Duodenal mucosa (tissue), 2 donors: Measurements from ENCODE around the gene CHMP6.
A peak's percentile ranks its signal among the peaks of the same experiment; 100 is the strongest.
"Not testable (repeated sequence)": the region's sequence is repeated elsewhere in the genome, so short reads cannot be mapped to it uniquely, and the experiment has no call there.

Source experiments
- H3K27ac ChIP-seq: one replicate; pipeline ENCODE4 v1.7.0; 2013; ENCODE audit warnings: low read depth, low read length
- H3K27me3 ChIP-seq, 2 donors: one replicate each; pipeline ENCODE4 v1.7.0; 2013; ENCODE audit warnings: low read length in 2 of 2, control low read depth in 1 of 2; ENCODE audit not compliant: insufficient read depth in 2 of 2, control insufficient read depth in 1 of 2
- H3K36me3 ChIP-seq, 2 donors: one replicate each; pipeline ENCODE4 v1.7.0; 2013; ENCODE audit warnings: low read length in 2 of 2, control low read depth in 1 of 2; ENCODE audit not compliant: insufficient read depth in 2 of 2, control insufficient read depth in 1 of 2
- H3K4me1 ChIP-seq, 2 donors: one replicate each; pipeline ENCODE4 v1.7.0; 2013; ENCODE audit warnings: low read length in 2 of 2, control low read depth in 1 of 2; ENCODE audit not compliant: insufficient read depth in 2 of 2, control insufficient read depth in 1 of 2
- H3K4me3 ChIP-seq, 2 donors: one replicate each; pipeline ENCODE4 v1.7.0; 2013; ENCODE audit warnings: low read length in 2 of 2, low read depth in 1 of 2
- H3K9ac ChIP-seq, 2 donors: one replicate each; pipeline ENCODE4 v1.7.0; 2013; ENCODE audit warnings: low read length in 2 of 2, low read depth in 1 of 2
- H3K9me3 ChIP-seq, 2 donors: one replicate each; pipeline ENCODE4 v1.7.0; 2013; ENCODE audit warnings: low read length in 2 of 2, control low read depth in 1 of 2; ENCODE audit not compliant: control insufficient read depth in 1 of 2

CHMP6 gene

DNA sequence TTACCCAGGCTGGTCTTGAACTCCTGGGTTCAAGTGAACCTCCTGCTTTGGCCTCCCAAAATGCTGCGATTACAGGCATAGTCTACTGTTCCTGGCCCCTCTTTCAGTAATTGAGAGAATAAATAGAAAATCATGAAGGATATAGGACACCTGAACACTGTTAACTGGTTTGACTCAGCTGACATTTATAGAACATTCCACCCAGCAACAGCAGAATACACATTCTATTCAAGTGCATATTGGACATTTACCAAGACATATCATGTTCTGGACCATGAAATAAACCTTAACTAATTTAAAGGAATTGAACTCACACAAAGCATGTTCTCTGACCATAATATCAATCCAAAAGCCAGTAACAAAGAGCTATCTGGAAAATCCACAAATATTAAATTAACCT is 23.5 kb downstream of the CHMP6 start:
- H3K27ac ChIP-seq: no peak overlapping the region
- H3K9me3 ChIP-seq: peaks cover 5 to 6% of the 10 kb centered on the region in 2 donors

DNA sequence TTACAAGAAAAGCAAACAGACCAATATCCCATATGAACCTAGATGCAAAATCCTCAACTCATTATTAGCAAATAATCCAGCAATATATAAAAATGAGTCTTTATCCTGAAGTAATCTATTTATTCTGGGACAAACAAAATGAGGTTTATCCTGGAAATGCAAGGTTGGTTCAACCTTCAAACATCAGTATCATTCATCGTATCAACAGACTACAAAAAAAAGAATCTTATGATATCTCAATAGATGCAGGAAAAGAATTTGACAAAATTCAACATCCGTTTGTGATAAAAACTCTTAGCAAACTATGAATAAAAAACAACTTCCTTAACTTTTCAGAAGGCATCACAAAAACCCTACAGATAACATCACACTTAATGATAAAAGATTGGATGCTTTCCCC is 24.9 kb downstream of the CHMP6 start:
- no peak overlapping the region for H3K4me3 ChIP-seq
- peaks cover 17 to 24% of the 10 kb centered on the region in 2 donors for H3K4me1 ChIP-seq
- H3K27me3 ChIP-seq: no peaks in the 10 kb centered on the region
- H3K36me3 ChIP-seq: no peaks in the 10 kb centered on the region
- no peak overlapping the region for H3K9ac ChIP-seq
- H3K27ac ChIP-seq: no peak overlapping the region
- peaks cover 0 to 5% of the 10 kb centered on the region in 2 donors for H3K9me3 ChIP-seq

More for the DNA sequence above, 23.5 kb downstream of the CHMP6 start:
- H3K36me3 ChIP-seq: no peaks in the 10 kb centered on the region
- no peaks in the 10 kb centered on the region for H3K27me3 ChIP-seq
- H3K9ac ChIP-seq: no peak overlapping the region
- no peak overlapping the region for H3K4me3 ChIP-seq
- peaks cover 9 to 11% of the 10 kb centered on the region in 2 donors for H3K4me1 ChIP-seq

DNA sequence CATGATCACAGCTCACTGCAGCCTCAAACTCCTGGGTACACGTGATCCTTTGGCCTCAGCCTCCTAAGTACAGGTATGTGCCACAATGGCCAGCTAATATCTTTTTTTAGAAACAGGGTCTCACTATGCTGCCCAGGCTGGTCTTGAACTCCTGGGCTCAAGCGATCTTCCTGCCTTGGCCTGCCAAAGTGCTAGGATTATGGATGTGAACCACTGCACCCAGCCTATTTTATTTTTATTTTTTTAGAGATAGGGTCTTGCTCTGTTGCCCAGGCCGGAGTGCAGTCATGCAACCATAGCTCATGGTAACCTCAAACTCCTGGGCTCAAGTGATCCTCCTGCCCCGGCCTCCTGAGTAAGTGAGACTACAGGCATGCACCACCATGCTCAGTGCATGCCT is 25.7 kb downstream of the CHMP6 start:
- not testable (repeated sequence) for H3K27ac ChIP-seq, H3K4me3 ChIP-seq, H3K27me3 ChIP-seq, H3K36me3 ChIP-seq, H3K9ac ChIP-seq, H3K9me3 ChIP-seq
- H3K4me1 ChIP-seq: peaks cover 17 to 24% of the 10 kb centered on the region in 2 donors

GRCh38 chr17:81018044-81018802 is 26.6 kb downstream of the CHMP6 start:
- Histone ChIP-seq H3K36me3 (no peaks in the 10 kb centered on the region), H3K27me3 (no peaks in the 10 kb centered on the region), H3K9me3 (peaks cover 0 to 5% of the 10 kb centered on the region in 2 donors), H3K4me1 (peaks cover 17 to 25% of the 10 kb centered on the region in 2 donors), H3K9ac (peak overlapping the region; percentile 13 to 77), H3K27ac (peak overlapping the region; percentile 13), H3K4me3 (peak overlapping the region; percentile 59 to 65)

GRCh38 chr17:81019563-81020442 is 28.2 kb downstream of the CHMP6 start:
- Histone ChIP-seq H3K36me3 (no peaks in the 10 kb centered on the region), H3K27ac (no peak overlapping the region), H3K9me3 (peaks cover 0 to 5% of the 10 kb centered on the region in 2 donors), H3K27me3 (no peaks in the 10 kb centered on the region), H3K4me3 (no peak overlapping the region), H3K9ac (no peak overlapping the region), H3K4me1 (peaks cover 17 to 32% of the 10 kb centered on the region in 2 donors)

GRCh38 chr17:81020443-81020766 is 28.8 kb downstream of the CHMP6 start:
- no peak overlapping the region for H3K27ac ChIP-seq
- H3K4me1 ChIP-seq: peaks cover 17 to 32% of the 10 kb centered on the region in 2 donors
- H3K9ac ChIP-seq: no peak overlapping the region
- no peak overlapping the region for H3K4me3 ChIP-seq
- H3K9me3 ChIP-seq: peaks cover 0 to 5% of the 10 kb centered on the region in 2 donors
- H3K27me3 ChIP-seq: peaks cover 4 to 5% of the 10 kb centered on the region in 2 donors
- H3K36me3 ChIP-seq: no peaks in the 10 kb centered on the region

DNA sequence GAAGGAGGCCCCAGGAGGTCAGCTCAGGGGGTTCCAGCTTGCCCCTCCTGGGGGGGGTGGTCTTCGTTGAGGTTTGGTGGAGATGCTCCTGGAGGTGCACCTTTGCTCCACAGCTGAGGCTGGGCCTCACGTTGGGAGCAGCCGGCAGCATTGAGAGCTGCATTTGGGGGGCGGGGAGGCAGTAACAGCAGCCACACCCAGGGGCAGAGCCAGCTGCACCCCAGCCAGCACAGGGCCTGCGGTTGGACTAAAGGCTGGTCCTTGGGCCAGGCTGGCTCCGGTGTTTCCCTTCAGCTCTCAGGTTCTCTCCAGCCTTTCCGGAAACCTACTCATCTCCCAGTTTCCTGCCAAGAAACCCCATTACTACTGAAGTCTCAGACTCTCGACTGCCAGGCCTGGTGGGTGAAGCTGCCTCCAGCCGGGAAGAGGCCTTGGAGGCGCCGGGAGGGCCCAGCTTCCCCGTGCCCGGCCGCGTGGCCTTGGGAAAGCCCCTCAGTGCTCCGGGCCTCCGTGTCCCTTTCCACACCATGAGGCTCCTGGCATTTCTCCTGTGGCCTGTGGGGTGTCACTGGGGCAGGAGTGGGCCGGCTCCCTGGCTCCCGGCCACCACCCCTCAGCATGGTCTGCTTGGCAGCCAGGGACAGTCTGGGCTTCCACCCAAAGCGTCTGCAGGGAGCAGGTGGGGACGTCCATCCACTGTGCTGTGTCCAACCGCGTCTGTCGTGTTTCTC is 29.3 kb downstream of the CHMP6 start:
- H3K4me3 ChIP-seq: no peak overlapping the region
- no peak overlapping the region for H3K9ac ChIP-seq
- peaks cover 0 to 5% of the 10 kb centered on the region in 2 donors for H3K9me3 ChIP-seq
- H3K27ac ChIP-seq: no peak overlapping the region
- peaks cover 17 to 32% of the 10 kb centered on the region in 2 donors for H3K4me1 ChIP-seq
- H3K36me3 ChIP-seq: no peaks in the 10 kb centered on the region
- H3K27me3 ChIP-seq: peaks cover 8 to 10% of the 10 kb centered on the region in 2 donors

DNA sequence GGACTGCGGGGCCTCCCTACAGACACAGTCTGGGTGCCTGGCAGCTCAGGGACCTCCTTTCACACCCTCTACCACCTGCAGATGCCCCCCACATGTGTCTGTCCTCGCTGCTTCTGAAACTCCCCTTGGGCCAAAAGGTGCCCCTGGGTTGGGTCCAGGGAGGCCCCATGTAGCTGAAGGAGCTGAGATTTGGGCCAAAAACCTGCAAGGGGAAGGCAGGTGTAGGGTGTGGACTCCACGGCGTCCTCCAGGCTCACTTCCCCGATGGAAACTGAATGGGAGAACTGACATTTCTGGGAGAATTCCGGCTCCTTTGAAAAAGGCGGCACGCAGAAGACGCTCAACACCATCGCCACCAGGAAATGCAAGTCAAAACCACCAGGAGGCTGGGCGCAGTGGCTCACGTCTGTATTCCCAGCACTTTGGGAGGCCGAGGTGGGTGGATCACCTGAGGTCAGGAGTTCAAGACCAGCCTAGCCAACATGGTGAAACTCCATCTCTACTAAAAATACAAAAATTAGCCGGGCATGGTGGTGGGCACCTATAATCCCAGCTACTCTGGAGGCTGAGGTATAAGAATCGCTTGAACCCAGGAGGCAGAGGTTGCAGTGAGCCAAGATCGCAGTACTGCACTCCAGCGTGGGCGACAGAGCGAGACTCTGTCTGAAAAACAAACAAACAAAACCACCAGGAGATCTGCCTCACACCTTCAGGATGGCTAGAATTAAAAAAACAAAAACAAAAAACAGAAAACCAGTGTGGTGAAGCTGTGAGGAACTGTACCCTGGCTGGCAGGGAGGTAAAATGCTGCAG is 30.1 kb downstream of the CHMP6 start:
- H3K4me1 ChIP-seq: peaks cover 17 to 32% of the 10 kb centered on the region in 2 donors
- H3K27me3 ChIP-seq: peaks cover 15% of the 10 kb centered on the region in 2 donors
- no peak overlapping the region for H3K27ac ChIP-seq
- no peak overlapping the region for H3K9ac ChIP-seq
- H3K9me3 ChIP-seq: peaks cover 0 to under 1% of the 10 kb centered on the region in 2 donors
- no peak overlapping the region for H3K4me3 ChIP-seq
- H3K36me3 ChIP-seq: no peaks in the 10 kb centered on the region

GRCh38 chr17:81022344-81022676 is 30.7 kb downstream of the CHMP6 start:
- Histone ChIP-seq H3K27ac (no peak overlapping the region), H3K27me3 (peaks cover 20 to 21% of the 10 kb centered on the region in 2 donors), H3K4me1 (peaks cover 17 to 32% of the 10 kb centered on the region in 2 donors)

More at GRCh38 chr17:81022344-81022676, 30.7 kb downstream of the CHMP6 start:
- Histone ChIP-seq H3K9me3 (no peaks in the 10 kb centered on the region), H3K9ac (no peak overlapping the region), H3K36me3 (no peaks in the 10 kb centered on the region), H3K4me3 (no peak overlapping the region)
